ENCODE measurements around the gene KIF2A. TPM values are rescaled to one million over a fixed set of nuclear protein-coding genes. Genes with fewer than 3 reads are reported as not detected.

The KIF2A gene
- 10 to 100 TPM; 16.2 to 19.7 TPM for total RNA-seq

- Histone ChIP-seq H3K9me3 (no peaks in the 10 kb centered on the region), H3K4me1 (peaks cover 31% of the 10 kb centered on the region), H3K4me3 (peak within 1 kb of the TSS; percentile 97 to 99), H3K36me3 (replicated peaks in 1 of 2; ENCODE audit: insufficient read depth in 1 of 2, low read depth in 2 of 2) (no peaks in the 10 kb centered on the region), H3K27ac (peak within 1 kb of the TSS; percentile 74 to 92 (median 89)), H3K27me3 (no peaks in the 10 kb centered on the region)
- WGBS, 2 donors = 0 to 1% methylated on average over 3 to 56 of the region's 66 CpGs
- ATAC-seq (peak; percentile 95), DNase-seq (peak; percentile 88 to 91 (median 90))
- TF ChIP-seq CTCF (IDR thresholded peaks at IDR 0.05) = peak in 3 of 7 experiments; percentile 25 to 48 (median 46)
- TF ChIP-seq POLR2A (IDR thresholded peaks at IDR 0.05) = peak; percentile 68 to 74 (median 74)
- intact Hi-C loops (cut with DNase I) = no loop called here
Measured at GRCh38 chr5:62305715-62306322, at the start of gene KIF2A. TSS of gene KIF2A (plus strand) at chr5:62306206. CDS start at chr5:62306473, 267 bp downstream.

- H3K27me3 ChIP-seq = no peaks in the 10 kb centered on the region
- ATAC-seq (no peak), DNase-seq (no peak)
- intact Hi-C loops (cut with DNase I) = no loop called here
- no peak overlapping the region for H3K4me3 ChIP-seq
- no peak for TF ChIP-seq POLR2A (IDR thresholded peaks at IDR 0.05)
- TF ChIP-seq CTCF (IDR thresholded peaks at IDR 0.05) = no peak
- H3K4me1 ChIP-seq = peaks cover 23% of the 10 kb centered on the region
- H3K9me3 ChIP-seq = no peaks in the 10 kb centered on the region
- H3K36me3 ChIP-seq (replicated peaks in 1 of 2; ENCODE audit: insufficient read depth in 1 of 2, low read depth in 2 of 2) = no peaks in the 10 kb centered on the region
- peak overlapping the region; percentile 59 to 88 (median 68) for H3K27ac ChIP-seq
Measured at GRCh38 chr5:62257020-62257367, 49.0 kb upstream of the KIF2A start.

- Histone ChIP-seq H3K9me3 (no peaks in the 10 kb centered on the region), H3K4me1 (peaks cover 29% of the 10 kb centered on the region), H3K4me3 (no peak overlapping the region), H3K27me3 (no peaks in the 10 kb centered on the region), H3K36me3 (replicated peaks in 1 of 2; ENCODE audit: insufficient read depth in 1 of 2, low read depth in 2 of 2) (no peaks in the 10 kb centered on the region), H3K27ac (no peak overlapping the region)
- intact Hi-C loops (cut with DNase I) = no loop called here
- DNase-seq (no peak), ATAC-seq (no peak)
- TF ChIP-seq CTCF (IDR thresholded peaks at IDR 0.05) = no peak
Measured at GRCh38 chr5:62258654-62259053, 47.4 kb upstream of the KIF2A start.

DNA sequence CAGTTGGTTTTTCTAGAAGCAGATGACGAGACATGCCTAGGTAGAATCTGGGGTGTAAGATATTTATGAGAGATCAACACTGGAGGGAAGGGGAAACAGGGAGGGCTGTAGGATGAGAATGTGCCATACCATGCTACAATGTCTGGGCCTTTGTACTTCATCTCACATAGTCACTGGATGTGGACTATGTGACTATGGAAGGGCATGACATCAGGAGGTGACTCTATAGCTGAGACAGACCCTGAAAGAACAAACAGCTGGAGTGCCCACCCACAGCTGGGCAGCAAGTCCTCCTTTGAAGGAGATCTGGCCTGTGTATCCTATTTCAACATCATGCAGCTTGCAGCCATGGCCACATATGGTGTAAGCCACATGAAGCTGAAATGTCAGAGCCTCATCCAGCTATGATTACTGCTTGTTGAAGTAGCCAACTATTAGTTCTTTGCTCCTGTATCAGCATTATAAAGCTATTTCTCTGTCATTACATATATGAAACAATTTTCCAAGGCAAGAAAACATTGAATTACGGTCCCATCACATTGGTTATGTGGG, 46.2 kb upstream of the KIF2A start:
- H3K36me3 ChIP-seq (replicated peaks in 1 of 2; ENCODE audit: insufficient read depth in 1 of 2, low read depth in 2 of 2) = no peaks in the 10 kb centered on the region
- intact Hi-C loops (cut with DNase I) = no loop called here
- H3K27ac ChIP-seq = peak overlapping the region in 2 of 4 donors; percentile 25 to 42
- TF ChIP-seq CTCF (IDR thresholded peaks at IDR 0.05) (no peak), POLR2A (IDR thresholded peaks at IDR 0.05) (no peak)
- ATAC-seq = no peak
- DNase-seq = peak in 2 of 4 donors; percentile 17 to 19
- no peaks in the 10 kb centered on the region for H3K27me3 ChIP-seq
- peaks cover 29% of the 10 kb centered on the region for H3K4me1 ChIP-seq
- no peak overlapping the region for H3K4me3 ChIP-seq
- no peaks in the 10 kb centered on the region for H3K9me3 ChIP-seq
- 89 to 91% methylated on average over 2 of the region's 2 CpGs for whole genome bisulfite sequencing, 2 donors

- Histone ChIP-seq H3K27me3 (no peaks in the 10 kb centered on the region), H3K4me1 (peaks cover 29% of the 10 kb centered on the region), H3K36me3 (replicated peaks in 1 of 2; ENCODE audit: insufficient read depth in 1 of 2, low read depth in 2 of 2) (no peaks in the 10 kb centered on the region), H3K4me3 (no peak overlapping the region), H3K27ac (peak overlapping the region in 3 of 4 donors; percentile 22 to 52 (median 42)), H3K9me3 (no peaks in the 10 kb centered on the region)
- WGBS, 2 donors = 20 to 50% methylated on average over 5 of the region's 5 CpGs
- DNase-seq = peak in 3 of 4 donors; percentile 28 to 35 (median 32)
- intact Hi-C loops (cut with DNase I) = no loop called here
- ATAC-seq = peak; percentile 37
- no peak for TF ChIP-seq CTCF (IDR thresholded peaks at IDR 0.05)
- TF ChIP-seq POLR2A (IDR thresholded peaks at IDR 0.05) = no peak
Measured at GRCh38 chr5:62260513-62260912, 45.5 kb upstream of the KIF2A start.

Data from body of pancreas (tissue), 4 donors.